IMR-90 (cell line): ENCODE results near the gene BTBD6.

Experiments
- CTCF ChIP-seq: conservative IDR thresholded peaks from 2 replicates; pipeline ENCODE4 v1.5.1; 2012; ENCODE audit warnings: mild to moderate bottlenecking, low read depth, low read length, improper control_type of control experiment
- FOS ChIP-seq: fragments of 150-350 bp; IDR thresholded peaks from 2 replicates; pipeline ENCODE4 v1.6.1; 2016; ENCODE audit warnings: low read depth, low read length
- POLR2A ChIP-seq: IDR thresholded peaks from 2 replicates; pipeline ENCODE4 v1.6.1; 2012; ENCODE audit warnings: mild to moderate bottlenecking, low read depth, low read length
- RFX5 ChIP-seq: IDR thresholded peaks from 2 replicates; pipeline ENCODE4 v1.8.0; 2012; ENCODE audit warnings: low read depth, mild to moderate bottlenecking, low read length, moderate library complexity

GRCh38 chr14:105260959-105261358, 12.6 kb downstream of the BTBD6 start:
- TF ChIP-seq CTCF (no peak), FOS (no peak), POLR2A (no peak), RFX5 (no peak)
